Type B pancreatic cell (in vitro differentiated cells): ENCODE results near the gene LRBA. TPM values are rescaled to one million over a fixed set of nuclear protein-coding genes. Genes with fewer than 3 reads are reported as not detected.

Source experiments
- DNase-seq: peaks from one replicate; pipeline ENCODE4 v3.0.0; 2021; ENCODE audit warnings: mixed read lengths; ENCODE audit not compliant: unreplicated experiment; ENCODE audit errors: extremely low spot score
- H3K27ac Mint-ChIP-seq: 2 replicates; pipeline ENCODE4 v1.8.0; 2021; ENCODE audit warnings: mild to moderate bottlenecking, mixed read lengths
- H3K27me3 Mint-ChIP-seq: 2 replicates; pipeline ENCODE4 v1.8.0; 2021; ENCODE audit warnings: mixed read lengths
- H3K36me3 Mint-ChIP-seq: 2 replicates; pipeline ENCODE4 v1.8.0; 2021; ENCODE audit warnings: mixed read lengths
- H3K4me1 Mint-ChIP-seq: one replicate; pipeline ENCODE4 v1.8.0; 2021; ENCODE audit warnings: mixed read lengths; ENCODE audit not compliant: unreplicated experiment
- H3K4me3 Mint-ChIP-seq: 2 replicates; pipeline ENCODE4 v1.8.0; 2021; ENCODE audit warnings: mild to moderate bottlenecking, mixed read lengths
- H3K9me3 Mint-ChIP-seq: 2 replicates; pipeline ENCODE4 v1.8.0; 2021; ENCODE audit warnings: mixed read lengths
- total RNA-seq: library from RNA; stranded (reverse); gene quantifications from 2 replicates; pipeline ENCODE4 v1.2.1, GENCODE V29; 2021; ENCODE audit warnings: low replicate concordance
- TF ChIP-seq, protein P1 (sequence below): fragments of 200-600 bp; sonication (generic); conservative IDR thresholded peaks from 2 replicates; pipeline ENCODE4 v1.5.0; 2021; ENCODE audit warnings: antibody characterized with exemption, mild to moderate bottlenecking

LRBA gene
- total RNA-seq, 1 donor from 2014 or later, result 64.5 TPM

DNA sequence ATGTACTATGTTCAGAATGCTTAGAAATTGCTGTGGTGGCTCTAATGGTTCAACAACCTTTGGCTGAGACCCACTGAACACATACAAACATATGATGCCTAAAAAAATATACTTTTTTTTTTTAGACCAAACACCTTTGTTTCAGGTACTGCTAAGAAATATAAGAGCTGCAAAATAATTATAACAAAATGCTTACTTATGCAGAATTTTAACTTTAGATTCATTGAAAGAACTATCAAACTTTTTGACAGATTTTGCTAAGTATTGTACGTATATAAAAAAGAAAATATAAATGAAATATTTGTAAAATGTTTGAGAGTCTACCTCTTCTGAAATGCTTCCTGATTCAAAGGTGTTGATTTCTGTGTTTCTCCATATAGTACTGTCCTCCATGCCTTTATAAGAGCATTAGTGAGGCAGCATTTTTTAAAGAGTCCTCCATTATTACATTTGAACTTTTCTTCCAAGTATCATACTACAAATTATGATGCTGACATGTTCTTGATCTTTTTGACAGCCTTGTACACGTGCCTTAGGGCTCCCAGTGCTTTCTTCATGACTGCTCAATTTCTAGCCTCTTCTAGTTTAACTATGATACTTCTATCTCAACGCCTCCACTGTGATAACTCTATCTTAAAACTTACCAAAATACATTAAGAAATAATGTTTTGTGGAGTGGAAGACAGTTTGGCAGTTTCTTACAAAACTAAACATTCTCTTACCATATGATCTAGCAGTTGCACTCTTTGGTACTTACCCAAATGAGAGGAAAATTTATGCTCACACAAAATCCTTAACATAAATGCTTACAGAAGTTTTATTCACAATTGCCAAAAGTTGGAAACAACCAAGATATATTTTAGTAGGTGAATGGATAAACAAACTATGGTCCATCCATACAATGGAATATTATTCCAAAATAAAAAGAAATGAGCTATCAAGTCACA lies 645.4 kb downstream of the LRBA start:
- no peak for DNase-seq
- H3K27me3 Mint-ChIP-seq, result no peaks in the 10 kb centered on the region
- no peaks in the 10 kb centered on the region for H3K9me3 Mint-ChIP-seq
- peaks cover 7% of the 10 kb centered on the region for H3K36me3 Mint-ChIP-seq
- TF ChIP-seq, protein P1, sequence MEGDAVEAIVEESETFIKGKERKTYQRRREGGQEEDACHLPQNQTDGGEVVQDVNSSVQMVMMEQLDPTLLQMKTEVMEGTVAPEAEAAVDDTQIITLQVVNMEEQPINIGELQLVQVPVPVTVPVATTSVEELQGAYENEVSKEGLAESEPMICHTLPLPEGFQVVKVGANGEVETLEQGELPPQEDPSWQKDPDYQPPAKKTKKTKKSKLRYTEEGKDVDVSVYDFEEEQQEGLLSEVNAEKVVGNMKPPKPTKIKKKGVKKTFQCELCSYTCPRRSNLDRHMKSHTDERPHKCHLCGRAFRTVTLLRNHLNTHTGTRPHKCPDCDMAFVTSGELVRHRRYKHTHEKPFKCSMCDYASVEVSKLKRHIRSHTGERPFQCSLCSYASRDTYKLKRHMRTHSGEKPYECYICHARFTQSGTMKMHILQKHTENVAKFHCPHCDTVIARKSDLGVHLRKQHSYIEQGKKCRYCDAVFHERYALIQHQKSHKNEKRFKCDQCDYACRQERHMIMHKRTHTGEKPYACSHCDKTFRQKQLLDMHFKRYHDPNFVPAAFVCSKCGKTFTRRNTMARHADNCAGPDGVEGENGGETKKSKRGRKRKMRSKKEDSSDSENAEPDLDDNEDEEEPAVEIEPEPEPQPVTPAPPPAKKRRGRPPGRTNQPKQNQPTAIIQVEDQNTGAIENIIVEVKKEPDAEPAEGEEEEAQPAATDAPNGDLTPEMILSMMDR, result no peak
- no peak overlapping the region for H3K4me3 Mint-ChIP-seq
- peaks cover 26% of the 10 kb centered on the region for H3K4me1 Mint-ChIP-seq
- no peak overlapping the region for H3K27ac Mint-ChIP-seq

DNA sequence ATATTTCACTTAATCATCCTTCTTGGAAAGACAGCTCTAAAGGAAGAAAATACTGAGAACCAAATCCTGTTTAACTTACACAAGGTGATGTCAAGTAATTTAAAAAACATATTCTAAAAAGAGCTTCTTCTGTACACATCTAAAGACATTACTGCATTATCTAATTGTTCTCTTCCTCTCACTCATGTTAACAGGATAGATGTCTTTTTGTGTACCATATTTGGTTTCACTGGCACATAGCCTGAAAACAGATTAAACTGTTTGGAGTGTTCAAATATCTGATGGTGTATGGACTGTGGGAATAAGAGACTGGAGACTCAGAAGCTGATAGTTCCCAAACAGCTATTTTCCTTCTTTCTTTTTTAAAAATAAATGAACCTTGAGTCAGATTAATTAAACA lies 646.4 kb downstream of the LRBA start:
- no peak for DNase-seq
- Mint-ChIP-seq H3K9me3 (no peaks in the 10 kb centered on the region), H3K27me3 (no peaks in the 10 kb centered on the region), H3K27ac (no peak overlapping the region), H3K36me3 (peaks cover 6% of the 10 kb centered on the region), H3K4me3 (no peak overlapping the region), H3K4me1 (peaks cover 33% of the 10 kb centered on the region)
- TF ChIP-seq, protein P1, result no peak

DNA sequence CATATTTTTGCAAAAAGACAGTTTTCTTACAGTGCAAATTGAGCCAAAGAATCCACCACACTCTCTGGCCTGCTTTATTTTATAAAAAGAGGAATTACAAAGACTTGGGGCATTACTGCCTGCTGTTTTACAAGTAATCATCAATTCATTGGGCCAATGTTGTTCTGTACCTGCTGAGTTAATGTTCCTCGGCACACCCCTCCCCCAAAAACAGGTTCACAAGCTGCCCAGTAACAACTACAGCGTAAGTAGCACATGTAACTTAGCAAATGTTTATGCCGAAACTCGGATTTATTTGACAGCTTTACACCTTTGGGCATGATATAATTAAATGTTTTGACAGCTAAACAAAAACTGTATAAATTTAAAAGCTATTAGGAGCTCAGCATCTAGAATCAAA lies 647.8 kb downstream of the LRBA start:
- Mint-ChIP-seq H3K27ac (no peak overlapping the region), H3K36me3 (peaks cover 3% of the 10 kb centered on the region), H3K4me3 (no peak overlapping the region), H3K27me3 (no peaks in the 10 kb centered on the region), H3K9me3 (no peaks in the 10 kb centered on the region), H3K4me1 (peaks cover 38% of the 10 kb centered on the region)
- no peak for DNase-seq
- TF ChIP-seq, protein P1, result no peak

DNA sequence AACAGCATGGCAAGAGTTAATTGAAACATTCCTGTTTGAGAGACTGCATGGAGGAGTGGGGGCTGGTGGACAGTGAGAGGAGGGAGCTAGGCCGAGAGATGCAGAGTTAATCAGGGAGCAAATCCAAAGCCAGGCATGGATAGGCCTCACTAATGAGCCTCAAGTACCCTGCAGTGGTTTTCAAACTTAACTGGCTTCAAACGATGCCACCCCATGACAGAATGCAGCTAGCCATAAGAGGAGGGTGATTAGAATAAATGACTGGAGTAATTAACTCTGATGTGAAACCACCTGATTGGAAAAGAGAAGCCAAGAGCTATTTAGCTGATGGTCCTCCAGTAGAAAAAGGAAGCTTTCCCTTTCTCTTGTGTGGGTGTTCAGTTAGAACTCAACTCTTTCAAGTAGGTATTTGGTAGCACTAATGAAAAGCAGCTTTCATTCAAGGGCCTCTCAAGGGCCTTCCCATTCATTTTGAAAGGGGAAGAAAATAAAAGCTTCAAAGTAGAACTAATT lies 648.5 kb downstream of the LRBA start:
- TF ChIP-seq, protein P1, result no peak
- Mint-ChIP-seq H3K4me1 (peaks cover 43% of the 10 kb centered on the region), H3K36me3 (peaks cover 3% of the 10 kb centered on the region), H3K27me3 (no peaks in the 10 kb centered on the region), H3K27ac (peak overlapping the region; percentile 58), H3K4me3 (peak overlapping the region; percentile 41), H3K9me3 (no peaks in the 10 kb centered on the region)
- DNase-seq, result no peak

DNA sequence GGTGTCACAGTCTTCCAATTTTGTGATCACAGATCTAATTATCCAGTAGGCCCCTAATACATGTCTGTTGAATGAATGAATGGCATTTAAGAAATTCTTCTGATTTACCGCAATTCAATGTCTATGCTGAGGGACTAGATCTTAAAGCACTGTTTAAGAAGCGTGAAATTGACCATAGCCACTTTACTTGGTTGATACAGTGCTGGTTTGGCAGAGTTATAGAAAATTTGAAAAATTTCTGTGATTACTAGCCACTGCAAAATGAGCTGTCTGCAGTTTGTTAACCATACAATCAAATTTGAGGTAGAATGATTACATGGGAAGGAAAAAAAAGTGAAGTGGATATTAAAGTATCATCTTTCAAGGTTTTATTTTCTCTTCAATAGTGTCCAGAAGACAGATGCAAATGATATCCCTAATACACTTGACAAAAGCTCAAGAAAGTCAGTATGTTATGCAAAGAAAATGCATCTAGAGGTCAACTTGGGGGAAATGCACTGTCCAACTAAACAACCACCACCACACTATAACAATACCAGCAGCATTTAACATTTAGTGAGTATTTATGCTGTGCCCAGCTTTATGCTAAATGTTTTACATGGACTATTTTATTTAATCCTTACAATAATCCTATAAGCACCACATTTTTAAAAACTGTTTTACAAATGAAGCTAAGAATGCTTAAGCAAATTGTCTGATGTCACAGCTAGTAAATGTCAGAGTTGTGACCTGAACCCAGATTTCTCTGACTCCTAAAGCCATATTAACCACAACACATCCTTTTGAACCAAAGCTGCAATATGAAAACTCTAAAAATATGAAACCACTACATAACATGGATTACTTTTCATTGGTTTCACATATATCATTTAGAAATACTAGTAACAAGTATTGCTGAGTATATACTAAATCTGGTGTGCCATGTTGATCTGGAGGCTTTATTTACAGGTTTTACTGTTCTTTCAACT lies 651.1 kb downstream of the LRBA start:
- no peak overlapping the region for H3K27ac Mint-ChIP-seq
- H3K9me3 Mint-ChIP-seq, result no peaks in the 10 kb centered on the region
- peaks cover 45% of the 10 kb centered on the region for H3K4me1 Mint-ChIP-seq
- TF ChIP-seq, protein P1, result no peak
- peaks cover 4% of the 10 kb centered on the region for H3K36me3 Mint-ChIP-seq
- H3K27me3 Mint-ChIP-seq, result no peaks in the 10 kb centered on the region
- no peak for DNase-seq
- no peak overlapping the region for H3K4me3 Mint-ChIP-seq
